Testis (tissue), 2 donors: Measurements from ENCODE around the gene IDUA.

Experiments
- POLR2A ChIP-seq: fragments of 450-650 bp; IDR thresholded peaks from one replicate; pipeline ENCODE4 v1.6.1; 2017; ENCODE audit warnings: antibody characterized with exemption, mild to moderate bottlenecking, moderate library complexity
- TF ChIP-seq, protein P1 (sequence below), 3 experiments: fragments of 450-650 bp in 2 of 3; fragments of 200-600 bp in 1 of 3; sonication (generic) in 1 of 3; IDR thresholded peaks; one replicate each; pipeline ENCODE4 v1.5.1; 2016 to 2019; ENCODE audit warnings: antibody characterized with exemption in 3 of 3, mild to moderate bottlenecking in 2 of 3, moderate library complexity in 1 of 3

DNA sequence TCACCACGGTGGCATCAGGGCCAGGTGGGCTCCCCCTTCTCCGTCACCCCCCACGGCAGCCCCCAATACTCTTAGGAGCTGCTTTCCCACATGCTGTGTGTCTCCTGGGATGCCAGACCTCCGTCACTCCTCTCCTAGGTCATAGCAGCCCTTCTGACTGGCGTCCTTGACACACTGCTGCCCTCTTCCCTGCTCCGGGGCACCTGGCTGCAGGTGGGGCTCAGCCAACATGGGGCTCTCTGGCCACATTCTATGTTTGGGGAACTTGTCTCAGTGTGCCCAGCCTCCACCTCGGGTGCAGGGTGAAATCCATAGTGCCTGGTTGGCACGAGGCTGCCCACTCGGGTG is 40.8 kb upstream of the IDUA start:
- TF ChIP-seq, protein P1, sequence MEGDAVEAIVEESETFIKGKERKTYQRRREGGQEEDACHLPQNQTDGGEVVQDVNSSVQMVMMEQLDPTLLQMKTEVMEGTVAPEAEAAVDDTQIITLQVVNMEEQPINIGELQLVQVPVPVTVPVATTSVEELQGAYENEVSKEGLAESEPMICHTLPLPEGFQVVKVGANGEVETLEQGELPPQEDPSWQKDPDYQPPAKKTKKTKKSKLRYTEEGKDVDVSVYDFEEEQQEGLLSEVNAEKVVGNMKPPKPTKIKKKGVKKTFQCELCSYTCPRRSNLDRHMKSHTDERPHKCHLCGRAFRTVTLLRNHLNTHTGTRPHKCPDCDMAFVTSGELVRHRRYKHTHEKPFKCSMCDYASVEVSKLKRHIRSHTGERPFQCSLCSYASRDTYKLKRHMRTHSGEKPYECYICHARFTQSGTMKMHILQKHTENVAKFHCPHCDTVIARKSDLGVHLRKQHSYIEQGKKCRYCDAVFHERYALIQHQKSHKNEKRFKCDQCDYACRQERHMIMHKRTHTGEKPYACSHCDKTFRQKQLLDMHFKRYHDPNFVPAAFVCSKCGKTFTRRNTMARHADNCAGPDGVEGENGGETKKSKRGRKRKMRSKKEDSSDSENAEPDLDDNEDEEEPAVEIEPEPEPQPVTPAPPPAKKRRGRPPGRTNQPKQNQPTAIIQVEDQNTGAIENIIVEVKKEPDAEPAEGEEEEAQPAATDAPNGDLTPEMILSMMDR (IDR thresholded peaks at IDR 0.05): no peak
- TF ChIP-seq POLR2A: no peak
